Glutamatergic neuron (in vitro differentiated cells): ENCODE measurements around the gene CFP. TPM values are rescaled to one million over a fixed set of nuclear protein-coding genes. Genes with fewer than 3 reads are reported as not detected.

Experiments used
- DNase-seq: peaks from one replicate; pipeline ENCODE4 v3.0.0; 2022
- H3K27ac Mint-ChIP-seq: one replicate; pipeline ENCODE4 v1.8.0; 2020; ENCODE audit warnings: mild to moderate bottlenecking, mixed read lengths, inconsistent platforms; ENCODE audit not compliant: unreplicated experiment
- H3K27me3 Mint-ChIP-seq: one replicate; pipeline ENCODE4 v1.8.0; 2020; ENCODE audit warnings: mild to moderate bottlenecking, moderate library complexity, mixed read lengths, inconsistent platforms; ENCODE audit not compliant: unreplicated experiment
- H3K36me3 Mint-ChIP-seq: one replicate; pipeline ENCODE4 v1.8.0; 2020; ENCODE audit warnings: mild to moderate bottlenecking, mixed read lengths, inconsistent platforms; ENCODE audit not compliant: unreplicated experiment
- H3K4me1 Mint-ChIP-seq: one replicate; pipeline ENCODE4 v1.8.0; 2020; ENCODE audit warnings: mild to moderate bottlenecking, low read depth, mixed read lengths, inconsistent platforms; ENCODE audit not compliant: unreplicated experiment
- H3K4me3 Mint-ChIP-seq: one replicate; pipeline ENCODE4 v1.8.0; 2020; ENCODE audit warnings: mild to moderate bottlenecking, mixed read lengths, inconsistent platforms; ENCODE audit not compliant: unreplicated experiment
- H3K9me3 Mint-ChIP-seq: one replicate; pipeline ENCODE4 v1.8.0; 2020; ENCODE audit warnings: mild to moderate bottlenecking, moderate library complexity, mixed read lengths, inconsistent platforms; ENCODE audit not compliant: unreplicated experiment
- CTCF ChIP-seq: fragments of 200-600 bp; sonication (generic); IDR thresholded peaks from one replicate; pipeline ENCODE4 v1.5.0; 2021; ENCODE audit not compliant: partially characterized antibody, unreplicated experiment
- total RNA-seq: library from RNA; stranded (reverse); fragmentation: NEBNext Ultra II Directional; extraction: Animal tissue kit (Norgen Biotek cat#: 25700); gene quantifications from one replicate; pipeline ENCODE4 v1.2.1, GENCODE V29; 2021; ENCODE audit not compliant: unreplicated experiment

The CFP gene
- total RNA-seq, 1 donor from 2014 or later: 0.49 TPM

GRCh38 chrX:47578692-47579091 is 51.0 kb downstream of the CFP start:
- Mint-ChIP-seq H3K9me3 (peaks cover 2% of the 10 kb centered on the region), H3K4me1 (peaks cover 7% of the 10 kb centered on the region), H3K36me3 (no peaks in the 10 kb centered on the region), H3K27me3 (peaks cover 6% of the 10 kb centered on the region), H3K27ac (no peak overlapping the region), H3K4me3 (no peak overlapping the region)
- no peak for TF ChIP-seq CTCF
- no peak for DNase-seq

- peaks cover 5% of the 10 kb centered on the region for H3K9me3 Mint-ChIP-seq
These were observed 51.8 kb downstream of the CFP start for GRCh38 chrX:47577901-47578300.

GRCh38 chrX:47577424-47577823 is 52.3 kb downstream of the CFP start:
- H3K27me3 Mint-ChIP-seq: peaks cover 4% of the 10 kb centered on the region
- peaks cover 5% of the 10 kb centered on the region for H3K9me3 Mint-ChIP-seq
- H3K27ac Mint-ChIP-seq: no peak overlapping the region
- peaks cover 9% of the 10 kb centered on the region for H3K4me1 Mint-ChIP-seq
- no peaks in the 10 kb centered on the region for H3K36me3 Mint-ChIP-seq
- DNase-seq: no peak
- no peak overlapping the region for H3K4me3 Mint-ChIP-seq
- TF ChIP-seq CTCF: no peak

More at GRCh38 chrX:47577901-47578300, 51.8 kb downstream of the CFP start:
- H3K27ac Mint-ChIP-seq: no peak overlapping the region
- H3K36me3 Mint-ChIP-seq: no peaks in the 10 kb centered on the region
- peaks cover 9% of the 10 kb centered on the region for H3K4me1 Mint-ChIP-seq
- H3K27me3 Mint-ChIP-seq: peaks cover 4% of the 10 kb centered on the region
- H3K4me3 Mint-ChIP-seq: no peak overlapping the region
- no peak for TF ChIP-seq CTCF
- no peak for DNase-seq

- no peaks in the 10 kb centered on the region for H3K36me3 Mint-ChIP-seq
- H3K9me3 Mint-ChIP-seq: peaks cover 5% of the 10 kb centered on the region
- TF ChIP-seq CTCF: no peak
- peaks cover 4% of the 10 kb centered on the region for H3K27me3 Mint-ChIP-seq
- H3K27ac Mint-ChIP-seq: no peak overlapping the region
- H3K4me3 Mint-ChIP-seq: no peak overlapping the region
- no peak for DNase-seq
- H3K4me1 Mint-ChIP-seq: peaks cover 7% of the 10 kb centered on the region
These were observed 53.5 kb downstream of the CFP start for GRCh38 chrX:47576021-47576898.
